ENCODE data around the gene IL6R. TPM values are rescaled to one million over a fixed set of nuclear protein-coding genes. Genes with fewer than 3 reads are reported as not detected.

The IL6R gene
- total and polyA plus RNA-seq, 2 donors from 2014 or later: 6.2 to 33.0 TPM

- Histone ChIP-seq H3K27me3 (ENCODE audit: control insufficient read depth, insufficient read depth, low read length) (no peaks in the 10 kb centered on the region), H3K4me1 (ENCODE audit: control insufficient read depth in 2 of 3, insufficient read depth in 2 of 3, low read depth in 1 of 3, low read length in 3 of 3) (peaks cover 5 to 51% (median 41%) of the 10 kb centered on the region in 3 donors), H3K36me3 (ENCODE audit: control insufficient read depth in 2 of 3, insufficient read depth in 3 of 3, low read length in 3 of 3) (no peaks in the 10 kb centered on the region), H3K9ac (ENCODE audit: low read length in 3 of 3) (no peak overlapping the region), H3K4me3 (ENCODE audit: low read length in 3 of 3) (no peak overlapping the region), H3K27ac (ENCODE audit: low read depth in 2 of 2, low read length in 2 of 2) (no peak overlapping the region), H3K9me3 (ENCODE audit: control insufficient read depth in 2 of 3, insufficient read depth in 1 of 3, low read length in 3 of 3) (no peaks in the 10 kb centered on the region)
- intact Hi-C loops (cut with DNase I): no loop called here
- DNase-seq: no peak
- FAIRE-seq: no peak
- TF ChIP-seq, protein P1, sequence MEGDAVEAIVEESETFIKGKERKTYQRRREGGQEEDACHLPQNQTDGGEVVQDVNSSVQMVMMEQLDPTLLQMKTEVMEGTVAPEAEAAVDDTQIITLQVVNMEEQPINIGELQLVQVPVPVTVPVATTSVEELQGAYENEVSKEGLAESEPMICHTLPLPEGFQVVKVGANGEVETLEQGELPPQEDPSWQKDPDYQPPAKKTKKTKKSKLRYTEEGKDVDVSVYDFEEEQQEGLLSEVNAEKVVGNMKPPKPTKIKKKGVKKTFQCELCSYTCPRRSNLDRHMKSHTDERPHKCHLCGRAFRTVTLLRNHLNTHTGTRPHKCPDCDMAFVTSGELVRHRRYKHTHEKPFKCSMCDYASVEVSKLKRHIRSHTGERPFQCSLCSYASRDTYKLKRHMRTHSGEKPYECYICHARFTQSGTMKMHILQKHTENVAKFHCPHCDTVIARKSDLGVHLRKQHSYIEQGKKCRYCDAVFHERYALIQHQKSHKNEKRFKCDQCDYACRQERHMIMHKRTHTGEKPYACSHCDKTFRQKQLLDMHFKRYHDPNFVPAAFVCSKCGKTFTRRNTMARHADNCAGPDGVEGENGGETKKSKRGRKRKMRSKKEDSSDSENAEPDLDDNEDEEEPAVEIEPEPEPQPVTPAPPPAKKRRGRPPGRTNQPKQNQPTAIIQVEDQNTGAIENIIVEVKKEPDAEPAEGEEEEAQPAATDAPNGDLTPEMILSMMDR (IDR thresholded peaks at IDR 0.05; ENCODE audit: borderline replicate concordance, extremely low read depth, insufficient read depth): no peak
These were observed 20.0 kb downstream of the IL6R start for GRCh38 chr1:154425172-154425571.

DNA sequence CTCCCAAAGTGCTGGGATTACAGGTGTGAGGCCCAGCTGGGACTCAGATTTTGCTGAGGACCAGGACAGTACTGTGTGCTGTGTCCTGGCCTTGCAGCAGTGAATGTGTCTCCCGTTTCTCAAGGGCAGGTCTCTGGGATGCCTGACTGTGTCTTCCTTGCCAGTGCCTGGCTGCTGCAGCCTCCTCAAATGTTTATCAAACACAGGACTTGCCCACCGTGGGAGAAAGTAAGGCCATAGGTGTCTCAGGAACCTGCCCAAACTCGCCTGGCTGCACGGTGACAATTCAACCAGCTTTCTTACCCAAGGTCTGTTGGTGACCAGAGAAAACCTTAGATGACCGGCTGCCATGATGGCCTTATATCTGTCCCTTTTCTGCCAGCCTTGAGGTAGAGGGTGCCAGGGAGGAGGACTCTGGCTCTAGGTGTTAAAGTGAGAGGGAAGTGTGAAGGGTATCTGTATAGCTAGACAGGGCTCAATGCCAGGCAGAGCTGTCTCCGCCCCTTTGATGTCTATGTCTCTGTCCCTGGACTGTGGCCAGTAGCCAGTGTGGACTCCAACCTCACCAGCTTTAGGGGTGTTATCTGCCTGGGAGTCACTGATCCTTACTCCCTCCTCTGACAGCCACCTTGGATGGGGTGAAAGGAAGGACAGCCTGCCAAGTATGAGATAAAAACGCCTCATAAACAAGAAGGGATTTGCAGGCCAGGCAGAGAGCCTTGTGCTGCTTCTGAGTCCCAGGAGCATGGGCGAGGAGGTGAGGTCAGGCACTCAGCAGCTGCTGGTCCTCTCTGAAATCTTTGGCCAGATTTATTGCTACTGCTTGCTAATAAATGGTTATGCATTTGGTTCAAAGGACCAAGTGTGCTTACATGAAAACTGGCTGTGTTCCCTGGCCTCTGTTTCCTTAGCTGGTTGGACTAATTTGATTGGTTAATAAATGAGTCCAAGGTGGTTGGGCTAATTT lies 22.3 kb downstream of the IL6R start:
- DNase-seq (peak in 4 of 5 donors; percentile 44 to 83 (median 67)), FAIRE-seq (peak; percentile 80)
- H3K4me3 ChIP-seq (ENCODE audit: low read length in 3 of 3): peak overlapping the region in 1 of 3 donors; percentile 63
- peak overlapping the region; percentile 75 to 91 for H3K27ac ChIP-seq (ENCODE audit: low read depth in 2 of 2, low read length in 2 of 2)
- TF ChIP-seq, protein P1 (IDR thresholded peaks at IDR 0.05; ENCODE audit: borderline replicate concordance, extremely low read depth, insufficient read depth): no peak
- no peaks in the 10 kb centered on the region for H3K9me3 ChIP-seq (ENCODE audit: control insufficient read depth in 2 of 3, insufficient read depth in 1 of 3, low read length in 3 of 3)
- H3K27me3 ChIP-seq (ENCODE audit: control insufficient read depth, insufficient read depth, low read length): no peaks in the 10 kb centered on the region
- intact Hi-C loops (cut with DNase I): no loop called here
- H3K36me3 ChIP-seq (ENCODE audit: control insufficient read depth in 2 of 3, insufficient read depth in 3 of 3, low read length in 3 of 3): peaks cover 0 to 3% (median 0%) of the 10 kb centered on the region in 3 donors
- peaks cover 5 to 42% (median 37%) of the 10 kb centered on the region in 3 donors for H3K4me1 ChIP-seq (ENCODE audit: control insufficient read depth in 2 of 3, insufficient read depth in 2 of 3, low read depth in 1 of 3, low read length in 3 of 3)
- H3K9ac ChIP-seq (ENCODE audit: low read length in 3 of 3): peak overlapping the region in 1 of 3 donors; percentile 60

GRCh38 chr1:154429118-154429517 lies 24.0 kb downstream of the IL6R start:
- DNase-seq: peak in 1 of 5 donors; percentile 70
- Histone ChIP-seq H3K9me3 (ENCODE audit: control insufficient read depth in 2 of 3, insufficient read depth in 1 of 3, low read length in 3 of 3) (no peaks in the 10 kb centered on the region), H3K4me1 (ENCODE audit: control insufficient read depth in 2 of 3, insufficient read depth in 2 of 3, low read depth in 1 of 3, low read length in 3 of 3) (peaks cover 3 to 32% (median 23%) of the 10 kb centered on the region in 3 donors), H3K27me3 (ENCODE audit: control insufficient read depth, insufficient read depth, low read length) (no peaks in the 10 kb centered on the region), H3K27ac (ENCODE audit: low read depth in 2 of 2, low read length in 2 of 2) (peak overlapping the region; percentile 5 to 75), H3K36me3 (ENCODE audit: control insufficient read depth in 2 of 3, insufficient read depth in 3 of 3, low read length in 3 of 3) (peaks cover 0 to 3% (median 0%) of the 10 kb centered on the region in 3 donors), H3K4me3 (ENCODE audit: low read length in 3 of 3) (peak overlapping the region in 2 of 3 donors; percentile 47 to 63), H3K9ac (ENCODE audit: low read length in 3 of 3) (peak overlapping the region in 1 of 3 donors; percentile 27)
- no peak for FAIRE-seq
- TF ChIP-seq, protein P1 (IDR thresholded peaks at IDR 0.05; ENCODE audit: borderline replicate concordance, extremely low read depth, insufficient read depth): no peak
- intact Hi-C loops (cut with DNase I): no loop called here
